NCI-H1105 treated with DMSO at 0.1 percent for 48 hours (cell line): ENCODE results near the gene TMPRSS6.
A peak's percentile ranks its signal among the peaks of the same experiment; 100 is the strongest.

Experiments used
- DNase-seq: peaks from one replicate; lab custom pipeline; 2025; lab: John Stamatoyannopoulos, UW

TMPRSS6 gene

GRCh38 chr22:37026325-37026724, 83.2 kb downstream of the TMPRSS6 start:
- DNase-seq = no peak

GRCh38 chr22:37025500-37026070, 83.9 kb downstream of the TMPRSS6 start:
- DNase-seq = no peak

- DNase-seq = no peak
Observed at GRCh38 chr22:37024339-37025157, 85.0 kb downstream of the TMPRSS6 start.

- no peak for DNase-seq
Observed at GRCh38 chr22:37023743-37024338, 85.7 kb downstream of the TMPRSS6 start.

GRCh38 chr22:37022483-37023337, 86.8 kb downstream of the TMPRSS6 start:
- DNase-seq = no peak

- DNase-seq = peak; percentile 11
Observed at GRCh38 chr22:37021710-37022482, 87.6 kb downstream of the TMPRSS6 start.

- DNase-seq = no peak
Observed at GRCh38 chr22:37021041-37021440, 88.5 kb downstream of the TMPRSS6 start.

- DNase-seq = peak; percentile 20
Observed at GRCh38 chr22:37020192-37020479, 89.4 kb downstream of the TMPRSS6 start.

- DNase-seq = peak; percentile 62
Observed at GRCh38 chr22:37019309-37020191, 90.0 kb downstream of the TMPRSS6 start, which contains the start of the genes MPST and TST. TSS of gene MPST (plus strand) at chr22:37019742. CDS start at chr22:37019837, 95 bp downstream. TSS of gene TST (minus strand) at chr22:37019447. CDS start at chr22:37018732, 715 bp downstream.

GRCh38 chr22:37018815-37019308, 90.7 kb downstream of the TMPRSS6 start:
- peak; percentile 41 for DNase-seq

- no peak for DNase-seq
Observed at GRCh38 chr22:37018086-37018814, 91.3 kb downstream of the TMPRSS6 start.

- no peak for DNase-seq
Observed at GRCh38 chr22:37017356-37017755, 92.2 kb downstream of the TMPRSS6 start.

- DNase-seq = no peak
Observed at GRCh38 chr22:37016134-37016910, 93.2 kb downstream of the TMPRSS6 start.

- no peak for DNase-seq
Observed at GRCh38 chr22:37015587-37015878, 94.0 kb downstream of the TMPRSS6 start.
